H1 (cell line): ENCODE measurements around the gene HDAC8. TPM values are rescaled to one million over a fixed set of nuclear protein-coding genes. Genes with fewer than 3 reads are reported as not detected.

ENCODE experiments used
- BCL11A ChIP-seq, 2 experiments: IDR thresholded peaks; one replicate each; pipeline ENCODE4 v1.6.1; 2011; ENCODE audit warnings: low read depth in 2 of 2, low read length in 2 of 2, mild to moderate bottlenecking in 2 of 2
- CHD7 ChIP-seq: fragments of 300-600 bp; sonication (generic); IDR thresholded peaks from 2 replicates; pipeline ENCODE4 v1.7.1; 2012; ENCODE audit warnings: low read length, moderate library complexity, mild to moderate bottlenecking, inconsistent platforms; ENCODE audit not compliant: insufficient replicate concordance
- CTCF ChIP-seq, 3 experiments: IDR thresholded peaks; 1 replicate in 2 of 3; 2 replicates in 1 of 3; pipeline versions ENCODE4 v1.5.1 to v1.6.1; 2011; ENCODE audit warnings: low read length in 3 of 3, mild to moderate bottlenecking in 3 of 3, inconsistent platforms in 2 of 3, low read depth in 1 of 3, moderate library complexity in 1 of 3; ENCODE audit not compliant: insufficient read depth in 1 of 3; ENCODE audit errors: control extremely low read depth in 1 of 3
- KDM4A ChIP-seq: IDR thresholded peaks from one replicate; pipeline ENCODE4 v1.7.1; 2012; ENCODE audit warnings: low read depth, mild to moderate bottlenecking, moderate library complexity, low read length, inconsistent platforms; ENCODE audit not compliant: severe bottlenecking
- RAD21 ChIP-seq, 2 experiments: IDR thresholded peaks in 1 of 2; conservative IDR thresholded peaks in 1 of 2; 2 replicates each; pipeline ENCODE4 v1.6.1; 2011; ENCODE audit warnings: low read depth in 2 of 2, low read length in 2 of 2, improper control_type of control experiment in 1 of 2, inconsistent platforms in 1 of 2, mild to moderate bottlenecking in 1 of 2, moderate library complexity in 1 of 2
- TBP ChIP-seq: IDR thresholded peaks from 2 replicates; pipeline ENCODE4 v1.6.1; 2011; ENCODE audit warnings: low read depth, low read length, improper control_type of control experiment
- polyA plus RNA-seq, 7 experiments: library from polyadenylated mRNA; depleted of rRNA in 3 of 7; stranded (reverse) in 5 of 7; unstranded in 2 of 7; fragments of >200 nt in 5 of 7; fragments of 200-250 nt in 2 of 7; gene quantifications; 1 replicate in 5 of 7; 2 replicates in 1 of 7; 4 replicates in 1 of 7; pipeline versions ENCODE4 v1.2.1 to v1.2.3, GENCODE V29; 2011 to 2013; ENCODE audit warnings: missing spikeins in 2 of 7, mixed read lengths in 2 of 7
- total RNA-seq: library from RNA; stranded (reverse); fragmentation: NEBNext Ultra II Directional; extraction: Animal tissue kit (Norgen Biotek cat#: 25700); gene quantifications from 2 replicates; pipeline ENCODE4 v1.2.1, GENCODE V29; 2021

Gene HDAC8
- total and polyA plus RNA-seq, 2 of the 8 experiments (the other 6 are each of a cell fraction or from before 2014, with no cell fraction given) = 9.7 to 20.3 TPM

DNA sequence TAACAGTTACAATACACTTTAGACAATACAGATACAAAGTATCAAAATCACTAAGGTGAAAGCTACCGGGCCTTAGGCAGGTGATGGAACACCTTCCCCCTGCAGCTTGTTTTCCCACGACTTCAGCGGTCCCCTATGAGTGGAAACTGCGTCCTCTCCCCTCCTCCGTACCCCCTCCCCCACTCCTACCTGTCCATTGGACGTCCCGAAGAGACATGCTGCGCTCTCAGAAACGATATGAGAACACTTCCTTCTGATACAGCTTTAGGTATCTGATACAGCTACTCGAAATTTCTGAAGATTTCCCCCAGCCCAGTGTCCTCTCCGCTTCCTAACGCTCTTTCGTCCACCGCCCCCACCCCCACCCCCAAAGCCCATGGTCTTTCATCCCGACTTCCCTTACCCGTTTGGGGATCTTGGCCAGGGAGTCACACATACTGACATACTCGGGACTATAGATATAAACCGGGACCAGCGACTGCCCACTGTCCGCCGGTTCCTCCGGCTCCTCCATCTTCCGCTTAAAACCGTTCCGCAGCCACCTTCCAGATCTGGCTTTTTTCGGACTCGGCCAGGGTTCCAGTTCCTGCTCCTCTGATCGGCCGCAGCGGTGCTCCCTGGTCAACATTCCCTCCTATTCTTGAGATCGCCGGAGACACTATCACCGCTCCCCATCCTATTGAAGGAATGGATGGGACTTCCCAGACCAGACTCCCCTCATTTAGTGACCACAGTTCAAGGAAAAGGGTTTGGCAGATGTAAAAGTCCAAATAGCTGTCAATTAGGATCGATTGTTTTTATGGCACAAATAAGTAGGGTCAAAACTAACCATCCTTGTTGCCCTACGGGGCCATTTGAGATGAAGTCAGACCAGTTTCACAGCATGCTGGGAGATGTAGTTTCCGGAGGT, at the start of gene HDAC8 (continued):
- TF ChIP-seq CHD7 = no peak
- no peak for TF ChIP-seq CTCF (IDR thresholded peaks at IDR 0.05; ENCODE audit: control extremely low read depth in 1 of 3, insufficient read depth in 1 of 3, low read depth in 1 of 3, low read length in 3 of 3)
- TF ChIP-seq TBP = peak; percentile 14; the same call in 1 of the 2 replicates
- TF ChIP-seq RAD21 (IDR thresholded peaks at IDR 0.05 in 1 of 2, conservative IDR thresholded peaks at IDR 0.05 in 1 of 2; ENCODE audit: low read depth in 2 of 2, low read length in 2 of 2) = no peak
- peak; percentile 66 for TF ChIP-seq KDM4A
- no peak for TF ChIP-seq BCL11A (IDR thresholded peaks at IDR 0.05; ENCODE audit: low read depth in 2 of 2, low read length in 2 of 2)
